Central memory CD8-positive, alpha-beta T cell (primary cell): ENCODE measurements around the gene VPS33B.
"Not testable (repeated sequence)": the region's sequence is repeated elsewhere in the genome, so short reads cannot be mapped to it uniquely, and the experiment has no call there.

Source experiments
- ATAC-seq: fragments of 150-1000 bp; cut with Tn5 transposase; replicated peaks from 2 replicates; pipeline ENCODE4 v1.10.0; 2022; ENCODE audit warnings: mild to moderate bottlenecking, moderate FRiP score, moderate number of reproducible peaks; ENCODE audit not compliant: poor library complexity, severe bottlenecking; ENCODE audit errors: extremely low read depth
- DNase-seq, 2 donors: peaks; one replicate each; pipeline ENCODE4 v3.0.0; 2021; ENCODE audit warnings: low spot score in 2 of 2
- H3K27ac Mint-ChIP-seq: one replicate; pipeline ENCODE4 v1.8.0; 2022; ENCODE audit warnings: low read depth, mild to moderate bottlenecking, moderate library complexity, mixed read lengths
- H3K27me3 Mint-ChIP-seq: one replicate; pipeline ENCODE4 v1.8.0; 2022; ENCODE audit warnings: mixed read lengths
- H3K36me3 Mint-ChIP-seq: one replicate; pipeline ENCODE4 v1.8.0; 2022; ENCODE audit warnings: mild to moderate bottlenecking, moderate library complexity, mixed read lengths; ENCODE audit not compliant: insufficient read depth
- H3K4me1 Mint-ChIP-seq: one replicate; pipeline ENCODE4 v1.8.0; 2022; ENCODE audit warnings: mixed read lengths
- H3K4me3 Mint-ChIP-seq: one replicate; pipeline ENCODE4 v1.8.0; 2022; ENCODE audit warnings: mild to moderate bottlenecking, moderate library complexity, mixed read lengths
- H3K9me3 Mint-ChIP-seq: one replicate; pipeline ENCODE4 v1.8.0; 2022; ENCODE audit warnings: mixed read lengths

The VPS33B gene

GRCh38 chr15:91021516-91022074, 799 bp downstream of the VPS33B start:
- no peak for ATAC-seq

GRCh38 chr15:91018158-91018557, 4.2 kb downstream of the VPS33B start:
- peaks cover 48% of the 10 kb centered on the region for H3K4me1 Mint-ChIP-seq
- no peak for ATAC-seq
- no peak overlapping the region for H3K4me3 Mint-ChIP-seq

More at GRCh38 chr15:91021516-91022074, 799 bp downstream of the VPS33B start:
- Mint-ChIP-seq H3K27ac (peak overlapping the region; percentile 95), H3K36me3 (peaks cover 10% of the 10 kb centered on the region), H3K4me3 (peak overlapping the region; percentile 97), H3K9me3 (no peaks in the 10 kb centered on the region), H3K4me1 (peaks cover 48% of the 10 kb centered on the region), H3K27me3 (no peaks in the 10 kb centered on the region)
- DNase-seq: no peak

GRCh38 chr15:91017716-91018115, 4.7 kb downstream of the VPS33B start:
- Mint-ChIP-seq H3K36me3 (peaks cover 19% of the 10 kb centered on the region), H3K27ac (no peak overlapping the region), H3K4me3 (no peak overlapping the region), H3K27me3 (no peaks in the 10 kb centered on the region), H3K9me3 (no peaks in the 10 kb centered on the region), H3K4me1 (peaks cover 43% of the 10 kb centered on the region)
- no peak for DNase-seq
- ATAC-seq: no peak

More at GRCh38 chr15:91018158-91018557, 4.2 kb downstream of the VPS33B start:
- H3K36me3 Mint-ChIP-seq: peaks cover 19% of the 10 kb centered on the region
- H3K27ac Mint-ChIP-seq: peak overlapping the region; percentile 8
- no peak for DNase-seq
- no peaks in the 10 kb centered on the region for H3K9me3 Mint-ChIP-seq
- H3K27me3 Mint-ChIP-seq: no peaks in the 10 kb centered on the region

GRCh38 chr15:91013701-91014100, 8.7 kb downstream of the VPS33B start:
- H3K4me1 Mint-ChIP-seq: not testable (repeated sequence)

GRCh38 chr15:91007266-91007665, 15.1 kb downstream of the VPS33B start:
- Mint-ChIP-seq H3K36me3 (peaks cover 51% of the 10 kb centered on the region), H3K27me3 (no peaks in the 10 kb centered on the region), H3K27ac (peak overlapping the region; percentile 35), H3K4me3 (no peak overlapping the region), H3K9me3 (no peaks in the 10 kb centered on the region), H3K4me1 (no peaks in the 10 kb centered on the region)
- DNase-seq: no peak
- ATAC-seq: no peak

More at GRCh38 chr15:91013701-91014100, 8.7 kb downstream of the VPS33B start:
- not testable (repeated sequence) for H3K4me3 Mint-ChIP-seq, H3K27me3 Mint-ChIP-seq, DNase-seq, H3K27ac Mint-ChIP-seq, H3K9me3 Mint-ChIP-seq, ATAC-seq
- peaks cover 26% of the 10 kb centered on the region for H3K36me3 Mint-ChIP-seq

- Mint-ChIP-seq H3K27ac (no peak overlapping the region), H3K4me1 (no peaks in the 10 kb centered on the region), H3K36me3 (peaks cover 50% of the 10 kb centered on the region), H3K4me3 (no peak overlapping the region), H3K9me3 (no peaks in the 10 kb centered on the region), H3K27me3 (no peaks in the 10 kb centered on the region)
- DNase-seq: no peak
- ATAC-seq: no peak
These were observed 21.2 kb downstream of the VPS33B start for GRCh38 chr15:91001209-91001608.

GRCh38 chr15:90998737-90999136, 23.7 kb downstream of the VPS33B start:
- H3K27ac Mint-ChIP-seq: no peak overlapping the region
- no peaks in the 10 kb centered on the region for H3K27me3 Mint-ChIP-seq
- DNase-seq (no peak), ATAC-seq (no peak)
- H3K4me1 Mint-ChIP-seq: peaks cover 5% of the 10 kb centered on the region
- H3K36me3 Mint-ChIP-seq: peaks cover 44% of the 10 kb centered on the region
- no peak overlapping the region for H3K4me3 Mint-ChIP-seq
- H3K9me3 Mint-ChIP-seq: no peaks in the 10 kb centered on the region

GRCh38 chr15:90994417-90995311, 27.7 kb downstream of the VPS33B start, which contains the start of gene PRC1:
PRC1 (minus strand) TSS chr15:90994535; CDS start chr15:90994417, 118 bp downstream.
- no peaks in the 10 kb centered on the region for H3K27me3 Mint-ChIP-seq
- ATAC-seq (peak; percentile 96), DNase-seq (peak; percentile 94 to 95)
- H3K4me3 Mint-ChIP-seq: peak within 1 kb of the TSS; percentile 100
- peaks cover 11% of the 10 kb centered on the region for H3K4me1 Mint-ChIP-seq
- peak within 1 kb of the TSS; percentile 99 for H3K27ac Mint-ChIP-seq
- H3K9me3 Mint-ChIP-seq: no peaks in the 10 kb centered on the region
- peaks cover 18% of the 10 kb centered on the region for H3K36me3 Mint-ChIP-seq

GRCh38 chr15:90994059-90994416, 28.4 kb downstream of the VPS33B start:
- no peak for DNase-seq
- peaks cover 15% of the 10 kb centered on the region for H3K36me3 Mint-ChIP-seq
- peak; percentile 3 for ATAC-seq
- peaks cover 11% of the 10 kb centered on the region for H3K4me1 Mint-ChIP-seq
- H3K27ac Mint-ChIP-seq: peak overlapping the region; percentile 99
- H3K4me3 Mint-ChIP-seq: peak overlapping the region; percentile 100
- H3K27me3 Mint-ChIP-seq: no peaks in the 10 kb centered on the region
- no peaks in the 10 kb centered on the region for H3K9me3 Mint-ChIP-seq

- H3K27ac Mint-ChIP-seq: peak overlapping the region; percentile 7
- H3K4me3 Mint-ChIP-seq: no peak overlapping the region
These were observed 30.7 kb downstream of the VPS33B start for GRCh38 chr15:90991587-90992285.

GRCh38 chr15:90990446-90990845, 31.9 kb downstream of the VPS33B start:
- H3K36me3 Mint-ChIP-seq: peaks cover 10% of the 10 kb centered on the region
- H3K9me3 Mint-ChIP-seq: no peaks in the 10 kb centered on the region
- DNase-seq: no peak
- no peaks in the 10 kb centered on the region for H3K27me3 Mint-ChIP-seq
- peaks cover 19% of the 10 kb centered on the region for H3K4me1 Mint-ChIP-seq
- H3K27ac Mint-ChIP-seq: no peak overlapping the region
- H3K4me3 Mint-ChIP-seq: no peak overlapping the region
- no peak for ATAC-seq

More at GRCh38 chr15:90991587-90992285, 30.7 kb downstream of the VPS33B start:
- Mint-ChIP-seq H3K9me3 (no peaks in the 10 kb centered on the region), H3K27me3 (no peaks in the 10 kb centered on the region), H3K36me3 (peaks cover 10% of the 10 kb centered on the region), H3K4me1 (peaks cover 19% of the 10 kb centered on the region)
- DNase-seq (no peak), ATAC-seq (no peak)

GRCh38 chr15:90989040-90989768, 33.2 kb downstream of the VPS33B start:
- H3K4me3 Mint-ChIP-seq: peak overlapping the region; percentile 32
- peaks cover 16% of the 10 kb centered on the region for H3K4me1 Mint-ChIP-seq
- ATAC-seq: peak; percentile 15
- no peak overlapping the region for H3K27ac Mint-ChIP-seq
- H3K36me3 Mint-ChIP-seq: peaks cover 3% of the 10 kb centered on the region
- H3K9me3 Mint-ChIP-seq: no peaks in the 10 kb centered on the region
- no peaks in the 10 kb centered on the region for H3K27me3 Mint-ChIP-seq
- DNase-seq: no peak
